ENCODE measurements around the gene PIP5K1B.

Gene PIP5K1B

GRCh38 chr9:68934329-68934644 lies 229.2 kb downstream of the PIP5K1B start:
- intact Hi-C loops (cut with DNase I), result no loop called here

GRCh38 chr9:68940573-68940972 lies 235.5 kb downstream of the PIP5K1B start:
- intact Hi-C loops (cut with DNase I), result no loop called here
- DNase-seq, result no peak

More at GRCh38 chr9:68934329-68934644, 229.2 kb downstream of the PIP5K1B start:
- DNase-seq, result no peak

- intact Hi-C loops (cut with DNase I), result no loop called here
- no peak for DNase-seq
These were observed 236.9 kb downstream of the PIP5K1B start for GRCh38 chr9:68941780-68942459.

GRCh38 chr9:68942790-68943189 lies 237.8 kb downstream of the PIP5K1B start:
- intact Hi-C loops (cut with DNase I), result no loop called here
- DNase-seq, result no peak

GRCh38 chr9:68947015-68947414 lies 242.0 kb downstream of the PIP5K1B start:
- DNase-seq, result no peak
- intact Hi-C loops (cut with DNase I), result no loop called here

GRCh38 chr9:68947842-68948569 lies 243.0 kb downstream of the PIP5K1B start:
- intact Hi-C loops (cut with DNase I), result no loop called here
- no peak for DNase-seq

GRCh38 chr9:68949271-68950000 lies 244.4 kb downstream of the PIP5K1B start:
- intact Hi-C loops (cut with DNase I), result no loop called here

GRCh38 chr9:68950188-68950587 lies 245.1 kb downstream of the PIP5K1B start:
- intact Hi-C loops (cut with DNase I), result no loop called here
- DNase-seq, result no peak

More at GRCh38 chr9:68949271-68950000, 244.4 kb downstream of the PIP5K1B start:
- DNase-seq, result peak in 2 of 10 donors; percentile 9 to 71

- intact Hi-C loops (cut with DNase I), result no loop called here
These were observed 245.6 kb downstream of the PIP5K1B start for GRCh38 chr9:68950689-68951088.

GRCh38 chr9:68951879-68952659 lies 247.0 kb downstream of the PIP5K1B start:
- intact Hi-C loops (cut with DNase I), result no loop called here
- no peak for DNase-seq

More at GRCh38 chr9:68950689-68951088, 245.6 kb downstream of the PIP5K1B start:
- no peak for DNase-seq

- intact Hi-C loops (cut with DNase I), result no loop called here
- no peak for DNase-seq
These were observed 248.7 kb downstream of the PIP5K1B start for GRCh38 chr9:68953771-68954170.

- DNase-seq, result no peak
- intact Hi-C loops (cut with DNase I), result no loop called here
These were observed 250.3 kb downstream of the PIP5K1B start for GRCh38 chr9:68955330-68955729.

GRCh38 chr9:68957479-68957878 lies 252.4 kb downstream of the PIP5K1B start:
- no peak for DNase-seq
- intact Hi-C loops (cut with DNase I), result no loop called here

GRCh38 chr9:68961587-68961986 lies 256.5 kb downstream of the PIP5K1B start:
- intact Hi-C loops (cut with DNase I), result no loop called here
- no peak for DNase-seq

- intact Hi-C loops (cut with DNase I), result no loop called here
- DNase-seq, result no peak
These were observed 258.4 kb downstream of the PIP5K1B start for GRCh38 chr9:68963416-68963815.

- DNase-seq, result no peak
- intact Hi-C loops (cut with DNase I), result no loop called here
These were observed 259.1 kb downstream of the PIP5K1B start for GRCh38 chr9:68964102-68964541.

GRCh38 chr9:68964765-68965164 lies 259.7 kb downstream of the PIP5K1B start:
- no peak for DNase-seq
- intact Hi-C loops (cut with DNase I), result no loop called here

- no peak for DNase-seq
- intact Hi-C loops (cut with DNase I), result no loop called here
These were observed 261.5 kb downstream of the PIP5K1B start for GRCh38 chr9:68966496-68966944.

- intact Hi-C loops (cut with DNase I), result no loop called here
- no peak for DNase-seq
These were observed 262.8 kb downstream of the PIP5K1B start for GRCh38 chr9:68967800-68968199.

- intact Hi-C loops (cut with DNase I), result no loop called here
These were observed 264.5 kb downstream of the PIP5K1B start for GRCh38 chr9:68969538-68969937.

GRCh38 chr9:68970151-68970550 lies 265.1 kb downstream of the PIP5K1B start:
- intact Hi-C loops (cut with DNase I), result no loop called here
- no peak for DNase-seq

More at GRCh38 chr9:68969538-68969937, 264.5 kb downstream of the PIP5K1B start:
- no peak for DNase-seq

Measured in posterior cingulate gyrus (tissue), 11 donors.